A673 (cell line): ENCODE measurements around the gene FAM241B.

Experiments
- EZH2 ChIP-seq: fragments of 200-600 bp; sonication (generic); IDR thresholded peaks from 2 replicates; pipeline ENCODE4 v1.6.1; 2017; ENCODE audit warnings: borderline replicate concordance, low read depth, mild to moderate bottlenecking, mixed read lengths, antibody characterized with exemption, low read length; ENCODE audit not compliant: poor library complexity, severe bottlenecking
- TF ChIP-seq, protein P1 (sequence below): fragments of 300-800, 200-600 bp; sonication (generic); conservative IDR thresholded peaks from 2 replicates; pipeline ENCODE4 v1.5.1; 2017; ENCODE audit warnings: low read depth, mild to moderate bottlenecking, antibody characterized with exemption, low read length, moderate library complexity, mixed read lengths

DNA sequence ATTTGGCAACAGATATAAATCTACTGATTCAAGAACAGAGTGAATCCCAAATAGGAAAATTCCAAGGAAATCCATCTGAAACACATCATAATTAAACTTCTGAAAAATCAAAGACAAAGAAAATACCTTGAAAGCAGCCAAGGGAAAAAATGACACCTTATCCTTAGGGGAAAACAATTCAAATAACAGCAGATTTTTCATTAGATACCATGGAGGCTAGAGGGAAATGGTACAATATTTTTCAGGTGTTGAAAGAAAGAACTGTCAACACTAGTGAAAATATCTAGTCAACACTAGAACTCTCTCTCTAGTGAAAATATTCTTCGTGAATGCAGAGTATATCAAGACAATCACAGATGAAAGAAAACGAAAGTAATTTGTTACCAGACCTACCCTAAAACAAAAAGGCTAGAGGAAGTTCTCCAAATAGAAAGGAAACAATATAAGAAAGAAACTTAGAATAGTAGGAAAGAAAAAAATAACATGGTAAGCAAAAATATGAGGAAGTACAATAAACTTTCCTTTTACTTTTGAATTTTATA, 5.7 kb upstream of the FAM241B start:
- TF ChIP-seq, protein P1, sequence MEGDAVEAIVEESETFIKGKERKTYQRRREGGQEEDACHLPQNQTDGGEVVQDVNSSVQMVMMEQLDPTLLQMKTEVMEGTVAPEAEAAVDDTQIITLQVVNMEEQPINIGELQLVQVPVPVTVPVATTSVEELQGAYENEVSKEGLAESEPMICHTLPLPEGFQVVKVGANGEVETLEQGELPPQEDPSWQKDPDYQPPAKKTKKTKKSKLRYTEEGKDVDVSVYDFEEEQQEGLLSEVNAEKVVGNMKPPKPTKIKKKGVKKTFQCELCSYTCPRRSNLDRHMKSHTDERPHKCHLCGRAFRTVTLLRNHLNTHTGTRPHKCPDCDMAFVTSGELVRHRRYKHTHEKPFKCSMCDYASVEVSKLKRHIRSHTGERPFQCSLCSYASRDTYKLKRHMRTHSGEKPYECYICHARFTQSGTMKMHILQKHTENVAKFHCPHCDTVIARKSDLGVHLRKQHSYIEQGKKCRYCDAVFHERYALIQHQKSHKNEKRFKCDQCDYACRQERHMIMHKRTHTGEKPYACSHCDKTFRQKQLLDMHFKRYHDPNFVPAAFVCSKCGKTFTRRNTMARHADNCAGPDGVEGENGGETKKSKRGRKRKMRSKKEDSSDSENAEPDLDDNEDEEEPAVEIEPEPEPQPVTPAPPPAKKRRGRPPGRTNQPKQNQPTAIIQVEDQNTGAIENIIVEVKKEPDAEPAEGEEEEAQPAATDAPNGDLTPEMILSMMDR = no peak
- TF ChIP-seq EZH2 = no peak
